ENCODE measurements around the gene WNT7A. TPM values are rescaled to one million over a fixed set of nuclear protein-coding genes. Genes with fewer than 3 reads are reported as not detected.

The WNT7A gene
- total and polyA plus RNA-seq, 3 donors from 2014 or later: 1.1 to 3.3 (median 1.1) TPM

DNA sequence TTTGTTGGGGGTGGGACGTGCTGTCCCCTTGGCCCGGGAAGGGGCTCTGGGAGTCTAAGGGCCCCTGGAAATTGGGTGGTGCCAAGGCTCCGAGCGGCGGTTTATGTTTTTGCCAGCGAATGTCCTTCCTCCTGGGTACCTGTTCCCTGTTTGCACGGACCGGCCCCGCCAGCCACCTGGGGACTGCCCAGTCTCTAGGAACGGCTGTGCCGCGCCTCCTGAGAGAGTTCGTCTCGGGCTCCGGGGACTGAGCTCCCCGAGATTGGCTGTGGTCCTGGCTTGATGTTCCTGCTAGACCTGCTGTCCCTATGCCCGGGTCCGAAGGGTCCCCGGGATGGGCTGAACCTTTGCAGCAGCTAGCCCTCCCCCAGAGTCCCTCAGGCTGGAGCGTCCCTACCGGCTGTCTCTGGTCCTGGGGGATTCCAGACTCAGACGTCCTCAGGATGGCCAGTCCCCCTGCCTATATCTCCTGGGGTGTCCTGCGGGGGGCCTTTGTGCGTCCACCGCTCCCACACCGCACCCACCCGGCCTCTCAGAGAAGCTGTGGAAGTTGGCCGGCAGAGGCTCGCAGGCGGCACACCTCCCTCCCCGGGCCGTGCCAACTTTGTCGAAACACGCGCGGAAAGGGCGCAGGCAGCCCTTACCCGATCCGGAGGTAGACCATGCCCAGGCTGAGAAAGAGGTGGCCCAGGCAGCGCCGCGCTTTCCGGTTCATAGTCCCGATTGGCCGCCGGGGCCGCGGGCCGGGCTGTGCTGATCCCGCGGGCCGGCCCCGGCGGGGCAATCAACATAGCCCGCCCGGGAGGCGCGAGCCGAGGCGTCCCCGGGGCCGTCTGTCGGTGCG is 547 bp downstream of the WNT7A start:
- H3K27me3 ChIP-seq: no peaks in the 10 kb centered on the region
- TF ChIP-seq, protein P1, sequence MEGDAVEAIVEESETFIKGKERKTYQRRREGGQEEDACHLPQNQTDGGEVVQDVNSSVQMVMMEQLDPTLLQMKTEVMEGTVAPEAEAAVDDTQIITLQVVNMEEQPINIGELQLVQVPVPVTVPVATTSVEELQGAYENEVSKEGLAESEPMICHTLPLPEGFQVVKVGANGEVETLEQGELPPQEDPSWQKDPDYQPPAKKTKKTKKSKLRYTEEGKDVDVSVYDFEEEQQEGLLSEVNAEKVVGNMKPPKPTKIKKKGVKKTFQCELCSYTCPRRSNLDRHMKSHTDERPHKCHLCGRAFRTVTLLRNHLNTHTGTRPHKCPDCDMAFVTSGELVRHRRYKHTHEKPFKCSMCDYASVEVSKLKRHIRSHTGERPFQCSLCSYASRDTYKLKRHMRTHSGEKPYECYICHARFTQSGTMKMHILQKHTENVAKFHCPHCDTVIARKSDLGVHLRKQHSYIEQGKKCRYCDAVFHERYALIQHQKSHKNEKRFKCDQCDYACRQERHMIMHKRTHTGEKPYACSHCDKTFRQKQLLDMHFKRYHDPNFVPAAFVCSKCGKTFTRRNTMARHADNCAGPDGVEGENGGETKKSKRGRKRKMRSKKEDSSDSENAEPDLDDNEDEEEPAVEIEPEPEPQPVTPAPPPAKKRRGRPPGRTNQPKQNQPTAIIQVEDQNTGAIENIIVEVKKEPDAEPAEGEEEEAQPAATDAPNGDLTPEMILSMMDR (IDR thresholded peaks at IDR 0.05): no peak
- no peak for TF ChIP-seq POLR2A (IDR thresholded peaks at IDR 0.05)
- H3K27ac ChIP-seq: no peak overlapping the region
- no peak for DNase-seq
- peaks cover 13% of the 10 kb centered on the region for H3K4me1 ChIP-seq
- peak overlapping the region; percentile 21 to 47 for H3K4me3 ChIP-seq
- no peaks in the 10 kb centered on the region for H3K9me3 ChIP-seq
- 1% methylated on average over 62 of the region's 64 CpGs; no CpG with 5 or more reads in 1 of the 2 donors for WGBS, 2 donors
- intact Hi-C loops (cut with DNase I; ENCODE audit: low total_unique reads): no loop called here
- H3K36me3 ChIP-seq (ENCODE audit: low read depth, missing control alignments): no peaks in the 10 kb centered on the region

GRCh38 chr3:13878281-13879101 is 1.4 kb downstream of the WNT7A start:
- TF ChIP-seq, protein P1 (IDR thresholded peaks at IDR 0.05): no peak
- no peak for TF ChIP-seq POLR2A (IDR thresholded peaks at IDR 0.05)
- H3K27me3 ChIP-seq: no peaks in the 10 kb centered on the region
- peak overlapping the region in 1 of 2 donors; percentile 31 for H3K4me3 ChIP-seq
- intact Hi-C loops (cut with DNase I; ENCODE audit: low total_unique reads): no loop called here
- no peaks in the 10 kb centered on the region for H3K9me3 ChIP-seq
- WGBS, 2 donors: 1% methylated on average over 34 to 66 of the region's 66 CpGs
- H3K36me3 ChIP-seq (ENCODE audit: low read depth, missing control alignments): no peaks in the 10 kb centered on the region
- H3K27ac ChIP-seq: no peak overlapping the region
- no peak for DNase-seq
- peaks cover 13% of the 10 kb centered on the region for H3K4me1 ChIP-seq

- 2 to 5% methylated on average over 16 to 25 of the region's 25 CpGs for WGBS, 2 donors
- no peak for DNase-seq
- no peak overlapping the region for H3K4me3 ChIP-seq
- no peaks in the 10 kb centered on the region for H3K9me3 ChIP-seq
- H3K27me3 ChIP-seq: no peaks in the 10 kb centered on the region
- H3K36me3 ChIP-seq (ENCODE audit: low read depth, missing control alignments): no peaks in the 10 kb centered on the region
- H3K4me1 ChIP-seq: peaks cover 13% of the 10 kb centered on the region
- TF ChIP-seq, protein P1 (IDR thresholded peaks at IDR 0.05): no peak
- no peak for TF ChIP-seq POLR2A (IDR thresholded peaks at IDR 0.05)
- H3K27ac ChIP-seq: no peak overlapping the region
- intact Hi-C loops (cut with DNase I; ENCODE audit: low total_unique reads): no loop called here
Measured at GRCh38 chr3:13877911-13878280, 2.0 kb downstream of the WNT7A start.

DNA sequence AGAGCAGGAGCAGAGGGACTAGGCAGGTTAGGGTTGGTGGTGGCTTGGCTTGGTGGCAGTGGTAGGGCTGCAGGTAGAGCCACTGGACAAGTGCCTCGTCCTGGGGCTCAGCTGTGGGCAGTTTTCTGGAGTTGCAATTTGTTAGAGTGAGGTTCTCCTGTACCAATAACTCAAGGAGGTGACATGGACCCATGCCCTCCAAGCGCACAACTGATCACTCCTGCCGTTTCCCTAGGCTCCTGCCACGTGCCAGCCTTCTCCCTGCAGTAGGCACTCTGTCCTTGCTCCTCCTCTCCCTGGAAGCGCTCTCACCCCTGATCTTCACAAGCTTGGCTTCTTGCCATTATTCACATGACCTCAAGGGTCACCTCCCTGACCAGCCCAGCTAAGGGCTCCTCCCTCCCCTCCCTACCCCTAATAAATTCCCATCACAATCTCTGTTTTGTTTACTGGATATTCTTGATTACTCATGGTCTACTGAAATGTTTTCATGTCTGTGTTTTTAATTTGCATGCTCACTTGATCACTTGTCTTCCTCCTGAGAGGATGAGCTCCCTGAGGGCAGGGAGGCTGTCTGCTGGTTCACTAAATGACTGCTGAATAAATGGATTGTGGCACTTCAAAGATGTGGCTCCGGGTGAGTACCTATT is 3.3 kb downstream of the WNT7A start:
- TF ChIP-seq, protein P1 (IDR thresholded peaks at IDR 0.05): no peak
- TF ChIP-seq POLR2A (IDR thresholded peaks at IDR 0.05): no peak
- Histone ChIP-seq H3K4me1 (peaks cover 13% of the 10 kb centered on the region), H3K27ac (no peak overlapping the region), H3K27me3 (no peaks in the 10 kb centered on the region), H3K9me3 (no peaks in the 10 kb centered on the region), H3K36me3 (ENCODE audit: low read depth, missing control alignments) (no peaks in the 10 kb centered on the region), H3K4me3 (no peak overlapping the region)
- WGBS, 2 donors: 54 to 61% methylated on average over 6 of the region's 6 CpGs
- intact Hi-C loops (cut with DNase I; ENCODE audit: low total_unique reads): no loop called here
- no peak for DNase-seq
